HepG2 (cell line): ENCODE results near the gene NDUFS1. TPM values are rescaled to one million over a fixed set of nuclear protein-coding genes. Genes with fewer than 3 reads are reported as not detected.

Experiments used
- ARHGAP35 ChIP-seq: sonication (generic); formaldehyde crosslinking; IDR thresholded peaks from 2 replicates; pipeline ENCODE4 v1.9.0; 2022; ENCODE audit warnings: mild to moderate bottlenecking, inconsistent platforms, moderate library complexity, missing genetic modification reagents, borderline replicate concordance
- CBX5 ChIP-seq: sonication (generic); formaldehyde crosslinking; IDR thresholded peaks from 2 replicates; pipeline ENCODE4 v1.4.0; 2020; ENCODE audit warnings: missing genetic modification reagents, borderline replicate concordance
- EED ChIP-seq: sonication (generic); formaldehyde crosslinking; IDR thresholded peaks from 2 replicates; pipeline ENCODE4 v1.5.0; 2020; ENCODE audit warnings: mild to moderate bottlenecking, missing genetic modification reagents
- MXD1 ChIP-seq: sonication (generic); formaldehyde crosslinking; IDR thresholded peaks from 2 replicates; pipeline ENCODE4 v1.4.0; 2020; ENCODE audit warnings: mild to moderate bottlenecking, missing genetic modification reagents
- MYNN ChIP-seq: sonication (generic); formaldehyde crosslinking; IDR thresholded peaks from 2 replicates; pipeline ENCODE4 v1.4.0; 2020; ENCODE audit warnings: mild to moderate bottlenecking, low read depth, missing genetic modification reagents
- NFIB ChIP-seq: sonication (generic); formaldehyde crosslinking; IDR thresholded peaks from 2 replicates; pipeline ENCODE4 v1.9.0; 2021; ENCODE audit warnings: missing genetic modification reagents, mild to moderate bottlenecking, borderline replicate concordance
- SALL1 ChIP-seq: sonication (generic); formaldehyde crosslinking; IDR thresholded peaks from 2 replicates; pipeline ENCODE4 v1.8.0; 2022; ENCODE audit warnings: mild to moderate bottlenecking, missing genetic modification reagents
- U2AF2 ChIP-seq: fragments of 200-400 bp; formaldehyde crosslinking; IDR thresholded peaks from 2 replicates; pipeline ENCODE4 v1.6.1; 2017; ENCODE audit warnings: low read depth, mild to moderate bottlenecking, low read length
- ZBTB37 ChIP-seq: sonication (generic); formaldehyde crosslinking; IDR thresholded peaks from 2 replicates; pipeline ENCODE4 v1.4.0; 2020; ENCODE audit warnings: mild to moderate bottlenecking, missing genetic modification reagents
- ZNF138 ChIP-seq: sonication (generic); formaldehyde crosslinking; IDR thresholded peaks from 2 replicates; pipeline ENCODE4 v1.5.0; 2020; ENCODE audit warnings: mild to moderate bottlenecking, low read depth, missing genetic modification reagents
- ZNF367 ChIP-seq: sonication (generic); formaldehyde crosslinking; IDR thresholded peaks from 2 replicates; pipeline ENCODE4 v1.4.0; 2020; ENCODE audit warnings: missing genetic modification reagents, borderline replicate concordance
- ZNF501 ChIP-seq: sonication (generic); formaldehyde crosslinking; IDR thresholded peaks from 2 replicates; pipeline ENCODE4 v1.5.1; 2020; ENCODE audit warnings: mild to moderate bottlenecking, moderate library complexity, missing genetic modification reagents
- ZNF687 ChIP-seq: sonication (generic); formaldehyde crosslinking; IDR thresholded peaks from 2 replicates; pipeline ENCODE4 v1.5.1; 2020; ENCODE audit warnings: mild to moderate bottlenecking, missing genetic modification reagents, moderate library complexity
- polyA plus RNA-seq, 8 experiments: library from polyadenylated mRNA; depleted of rRNA in 3 of 8; stranded (reverse) in 7 of 8; unstranded in 1 of 8; fragments of >200 nt; fragmentation: Illumina TruSeq in 4 of 8; extraction: Trizol in 4 of 8; gene quantifications; 2 replicates each; pipeline versions ENCODE4 v1.2.1 to v1.2.3, GENCODE V29; 2011 to 2016; ENCODE audit warnings: low read depth in 4 of 8, missing spikeins in 1 of 8, mixed read lengths in 1 of 8; ENCODE audit not compliant: insufficient read depth in 1 of 8
- total RNA-seq, 5 experiments: library from RNA; depleted of rRNA; stranded (reverse); fragments of >200 nt; fragmentation: Illumina TruSeq; extraction: Trizol; gene quantifications; 2 replicates each; pipeline ENCODE4 v1.2.3, GENCODE V29; 2016; ENCODE audit warnings: low read depth in 1 of 5
- TF ChIP-seq, protein P1 (sequence below): sonication (generic); formaldehyde crosslinking; IDR thresholded peaks from 2 replicates; pipeline ENCODE4 v1.4.0; 2020; ENCODE audit warnings: mild to moderate bottlenecking, low read depth, missing genetic modification reagents
- TF ChIP-seq, protein P2 (sequence below): sonication (generic); formaldehyde crosslinking; IDR thresholded peaks from 2 replicates; pipeline ENCODE4 v1.5.1; 2020; ENCODE audit warnings: missing genetic modification reagents, mild to moderate bottlenecking, borderline replicate concordance

The NDUFS1 gene
- total and polyA plus RNA-seq, 2 of the 13 experiments (the other 11 are each of a cell fraction or from before 2014, with no cell fraction given) = 139 to 242 TPM

DNA sequence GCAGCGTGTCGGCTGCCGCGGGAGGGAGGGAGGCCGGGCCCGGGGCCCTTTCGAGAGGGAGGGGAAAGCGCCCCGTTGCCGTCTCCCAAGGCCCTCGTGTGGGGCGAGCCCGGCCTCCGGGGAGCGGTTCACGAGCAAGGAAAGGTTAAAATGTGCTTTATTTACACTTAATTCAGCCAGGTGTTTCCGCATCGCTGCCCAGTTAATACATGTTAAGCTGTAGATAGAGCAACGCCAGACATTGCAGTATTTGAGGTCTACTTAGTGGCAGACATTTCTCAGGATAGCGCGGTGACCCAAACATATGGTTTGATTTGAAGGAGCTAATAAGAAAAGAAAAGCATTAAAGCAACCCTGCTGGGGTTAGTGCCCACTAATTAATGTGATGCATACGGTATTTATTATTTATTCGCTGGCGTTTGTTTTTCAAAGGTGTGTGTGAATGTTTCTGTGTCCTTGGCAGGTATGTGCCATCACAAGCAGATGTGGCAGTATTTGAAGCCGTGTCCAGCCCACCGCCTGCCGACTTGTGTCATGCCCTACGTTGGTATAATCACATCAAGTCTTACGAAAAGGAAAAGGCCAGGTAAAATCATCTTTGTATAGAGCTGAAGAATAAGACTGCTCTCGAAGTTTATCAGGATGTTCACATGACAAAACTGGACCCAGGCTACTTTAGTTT is 1.0 kb upstream of the NDUFS1 start (continued):
- TF ChIP-seq ZNF687 (CRISPR knock-in tag) (no peak), NFIB (CRISPR knock-in tag) (no peak), ZNF367 (CRISPR knock-in tag) (no peak), ZNF501 (CRISPR knock-in tag) (no peak), ZBTB37 (CRISPR knock-in tag) (no peak), SALL1 (CRISPR knock-in tag) (no peak), MXD1 (CRISPR knock-in tag) (peak; percentile 13; the same call in 1 of the 2 replicates), CBX5 (CRISPR knock-in tag) (no peak), U2AF2 (no peak), EED (CRISPR knock-in tag) (0 out of 2 replicates have a peak, but pooled peaks have one; percentile 12), ZNF138 (CRISPR knock-in tag) (no peak), ARHGAP35 (CRISPR knock-in tag) (no peak), MYNN (CRISPR knock-in tag) (no peak)
- TF ChIP-seq, protein P1, sequence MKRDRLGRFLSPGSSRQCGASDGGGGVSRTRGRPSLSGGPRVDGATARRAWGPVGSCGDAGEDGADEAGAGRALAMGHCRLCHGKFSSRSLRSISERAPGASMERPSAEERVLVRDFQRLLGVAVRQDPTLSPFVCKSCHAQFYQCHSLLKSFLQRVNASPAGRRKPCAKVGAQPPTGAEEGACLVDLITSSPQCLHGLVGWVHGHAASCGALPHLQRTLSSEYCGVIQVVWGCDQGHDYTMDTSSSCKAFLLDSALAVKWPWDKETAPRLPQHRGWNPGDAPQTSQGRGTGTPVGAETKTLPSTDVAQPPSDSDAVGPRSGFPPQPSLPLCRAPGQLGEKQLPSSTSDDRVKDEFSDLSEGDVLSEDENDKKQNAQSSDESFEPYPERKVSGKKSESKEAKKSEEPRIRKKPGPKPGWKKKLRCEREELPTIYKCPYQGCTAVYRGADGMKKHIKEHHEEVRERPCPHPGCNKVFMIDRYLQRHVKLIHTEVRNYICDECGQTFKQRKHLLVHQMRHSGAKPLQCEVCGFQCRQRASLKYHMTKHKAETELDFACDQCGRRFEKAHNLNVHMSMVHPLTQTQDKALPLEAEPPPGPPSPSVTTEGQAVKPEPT (CRISPR knock-in tag) = no peak; the same call in 1 of the 2 replicates
- TF ChIP-seq, protein P2, sequence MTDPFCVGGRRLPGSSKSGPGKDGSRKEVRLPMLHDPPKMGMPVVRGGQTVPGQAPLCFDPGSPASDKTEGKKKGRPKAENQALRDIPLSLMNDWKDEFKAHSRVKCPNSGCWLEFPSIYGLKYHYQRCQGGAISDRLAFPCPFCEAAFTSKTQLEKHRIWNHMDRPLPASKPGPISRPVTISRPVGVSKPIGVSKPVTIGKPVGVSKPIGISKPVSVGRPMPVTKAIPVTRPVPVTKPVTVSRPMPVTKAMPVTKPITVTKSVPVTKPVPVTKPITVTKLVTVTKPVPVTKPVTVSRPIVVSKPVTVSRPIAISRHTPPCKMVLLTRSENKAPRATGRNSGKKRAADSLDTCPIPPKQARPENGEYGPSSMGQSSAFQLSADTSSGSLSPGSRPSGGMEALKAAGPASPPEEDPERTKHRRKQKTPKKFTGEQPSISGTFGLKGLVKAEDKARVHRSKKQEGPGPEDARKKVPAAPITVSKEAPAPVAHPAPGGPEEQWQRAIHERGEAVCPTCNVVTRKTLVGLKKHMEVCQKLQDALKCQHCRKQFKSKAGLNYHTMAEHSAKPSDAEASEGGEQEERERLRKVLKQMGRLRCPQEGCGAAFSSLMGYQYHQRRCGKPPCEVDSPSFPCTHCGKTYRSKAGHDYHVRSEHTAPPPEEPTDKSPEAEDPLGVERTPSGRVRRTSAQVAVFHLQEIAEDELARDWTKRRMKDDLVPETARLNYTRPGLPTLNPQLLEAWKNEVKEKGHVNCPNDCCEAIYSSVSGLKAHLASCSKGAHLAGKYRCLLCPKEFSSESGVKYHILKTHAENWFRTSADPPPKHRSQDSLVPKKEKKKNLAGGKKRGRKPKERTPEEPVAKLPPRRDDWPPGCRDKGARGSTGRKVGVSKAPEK (CRISPR knock-in tag) = no peak
